ENCODE measurements around the gene NFE2L1. TPM values are rescaled to one million over a fixed set of nuclear protein-coding genes. Genes with fewer than 3 reads are reported as not detected.
"Not testable (repeated sequence)": the region's sequence is repeated elsewhere in the genome, so short reads cannot be mapped to it uniquely, and the experiment has no call there.

Gene NFE2L1
- total RNA-seq, 1 donor, result 165 TPM

DNA sequence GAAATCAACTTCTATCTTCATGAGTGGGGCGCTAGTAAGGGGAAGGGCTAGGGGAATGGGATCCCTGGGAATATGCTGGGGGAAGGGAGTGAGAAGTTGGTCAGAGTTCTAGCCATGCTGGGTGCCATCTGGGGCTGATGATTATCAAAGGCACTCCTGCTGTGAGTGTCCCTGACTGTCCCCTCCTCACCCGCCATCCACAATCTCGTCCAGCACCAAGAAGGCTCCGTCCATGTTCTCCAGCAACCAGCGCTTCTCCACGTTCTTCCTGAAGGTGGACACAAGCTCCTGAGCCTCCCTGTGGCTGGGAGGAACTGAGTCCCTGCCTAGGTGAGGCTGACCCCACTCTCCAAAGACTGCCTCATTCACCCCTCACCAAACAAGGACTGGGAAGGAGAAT lies 16.2 kb upstream of the NFE2L1 start:
- no peaks in the 10 kb centered on the region for H3K27me3 ChIP-seq (ENCODE audit: insufficient read depth, low read length)
- peaks cover 17% of the 10 kb centered on the region for H3K4me1 ChIP-seq (ENCODE audit: insufficient read depth, low read length)
- TF ChIP-seq CTCF (IDR thresholded peaks at IDR 0.05; ENCODE audit: extremely low read depth, low read depth, low read length), result no peak
- H3K27ac ChIP-seq (ENCODE audit: low read depth, low read length), result no peak overlapping the region
- no peaks in the 10 kb centered on the region for H3K9me3 ChIP-seq (ENCODE audit: low read depth, low read length)
- peaks cover 8% of the 10 kb centered on the region for H3K79me2 ChIP-seq (ENCODE audit: insufficient read depth, low read length)
- no peak overlapping the region for H3K4me2 ChIP-seq (ENCODE audit: insufficient read depth, low read length)
- H3K4me3 ChIP-seq (ENCODE audit: insufficient read depth, low read length), result no peak overlapping the region
- DNase-seq (ENCODE audit: insufficient read length, low spot score, missing footprints), result no peak
- H4K20me1 ChIP-seq (ENCODE audit: insufficient read depth, low read length), result peaks cover 5% of the 10 kb centered on the region
- H3K36me3 ChIP-seq (ENCODE audit: insufficient read depth, low read length), result peaks cover 16% of the 10 kb centered on the region
- H2AFZ ChIP-seq (ENCODE audit: low read length), result no peak overlapping the region

GRCh38 chr17:48034734-48035133 lies 13.4 kb upstream of the NFE2L1 start:
- H3K9me3 ChIP-seq (ENCODE audit: low read depth, low read length); H3K4me2 ChIP-seq (ENCODE audit: insufficient read depth, low read length); H3K27me3 ChIP-seq (ENCODE audit: insufficient read depth, low read length); H2AFZ ChIP-seq (ENCODE audit: low read length); H3K4me3 ChIP-seq (ENCODE audit: insufficient read depth, low read length); DNase-seq (ENCODE audit: insufficient read length, low spot score, missing footprints); H3K27ac ChIP-seq (ENCODE audit: low read depth, low read length); H4K20me1 ChIP-seq (ENCODE audit: insufficient read depth, low read length): not testable (repeated sequence)
- peaks cover 21% of the 10 kb centered on the region for H3K4me1 ChIP-seq (ENCODE audit: insufficient read depth, low read length)
- H3K36me3 ChIP-seq (ENCODE audit: insufficient read depth, low read length), result peaks cover 16% of the 10 kb centered on the region
- peaks cover 20% of the 10 kb centered on the region for H3K79me2 ChIP-seq (ENCODE audit: insufficient read depth, low read length)

GRCh38 chr17:48036693-48037035 lies 11.5 kb upstream of the NFE2L1 start:
- peaks cover 13% of the 10 kb centered on the region for H3K4me1 ChIP-seq (ENCODE audit: insufficient read depth, low read length)
- H3K27ac ChIP-seq (ENCODE audit: low read depth, low read length), result peak overlapping the region; percentile 77
- H3K4me3 ChIP-seq (ENCODE audit: insufficient read depth, low read length), result peak overlapping the region; percentile 92
- H4K20me1 ChIP-seq (ENCODE audit: insufficient read depth, low read length), result peaks cover 5% of the 10 kb centered on the region
- peaks cover 20% of the 10 kb centered on the region for H3K79me2 ChIP-seq (ENCODE audit: insufficient read depth, low read length)
- no peaks in the 10 kb centered on the region for H3K27me3 ChIP-seq (ENCODE audit: insufficient read depth, low read length)
- no peaks in the 10 kb centered on the region for H3K9me3 ChIP-seq (ENCODE audit: low read depth, low read length)
- H3K36me3 ChIP-seq (ENCODE audit: insufficient read depth, low read length), result peaks cover 16% of the 10 kb centered on the region
- peak overlapping the region; percentile 82 for H2AFZ ChIP-seq (ENCODE audit: low read length)
- peak overlapping the region; percentile 90 for H3K4me2 ChIP-seq (ENCODE audit: insufficient read depth, low read length)
- TF ChIP-seq CTCF (IDR thresholded peaks at IDR 0.05; ENCODE audit: extremely low read depth, low read depth, low read length), result no peak
- no peak for DNase-seq (ENCODE audit: insufficient read length, low spot score, missing footprints)

DNA sequence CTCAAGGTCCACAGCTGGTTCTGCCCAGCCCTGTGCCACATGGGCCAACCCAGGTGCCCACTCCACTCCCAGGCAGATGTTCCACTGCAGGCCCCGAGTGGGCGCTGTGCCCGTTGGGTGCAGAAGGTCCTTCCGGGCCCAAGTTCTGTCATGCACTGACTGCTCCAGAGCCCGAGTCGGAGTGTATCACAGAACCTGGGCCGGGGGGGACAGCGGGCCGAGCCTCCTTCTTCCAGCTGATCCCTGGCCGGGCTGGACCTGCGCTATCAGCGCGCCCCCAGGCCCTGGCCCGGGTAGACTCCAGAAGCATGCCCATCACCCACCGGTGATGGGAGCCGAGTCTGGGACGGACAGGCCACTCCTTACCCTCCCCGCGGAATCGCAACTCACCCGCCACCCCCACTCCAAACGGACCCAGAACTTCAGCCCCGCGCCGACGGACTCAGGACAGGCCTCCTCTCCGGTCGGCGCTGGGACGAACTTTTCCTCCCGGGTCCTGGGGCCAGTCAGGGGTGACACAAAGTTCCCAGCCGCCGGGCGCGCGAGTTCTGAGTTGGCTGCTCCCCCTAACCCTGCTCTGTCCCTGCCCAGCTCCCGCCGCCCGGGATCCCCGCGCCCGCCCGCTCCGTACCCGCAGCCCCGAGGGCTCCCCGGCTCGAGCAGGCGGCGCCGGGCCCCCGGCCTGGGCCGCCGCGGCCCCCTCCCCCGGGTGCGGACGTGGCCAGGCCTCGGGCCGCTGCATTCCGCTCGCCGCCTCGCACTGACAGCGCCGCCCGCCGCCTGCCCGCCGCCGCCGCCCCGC lies 10.9 kb upstream of the NFE2L1 start, which contains the start of gene COPZ2:
Gene COPZ2, minus strand, starts transcription at position 762 of the 802 bp plus-strand sequence. Its CDS starts 20 bp downstream, at position 742.
- peak; percentile 93 for DNase-seq (ENCODE audit: insufficient read length, low spot score, missing footprints)
- TF ChIP-seq CTCF (IDR thresholded peaks at IDR 0.05; ENCODE audit: extremely low read depth, low read depth, low read length), result peak; percentile 64
- peaks cover 20% of the 10 kb centered on the region for H3K79me2 ChIP-seq (ENCODE audit: insufficient read depth, low read length)
- peak within 1 kb of the TSS; percentile 90 for H3K4me2 ChIP-seq (ENCODE audit: insufficient read depth, low read length)
- H3K27ac ChIP-seq (ENCODE audit: low read depth, low read length), result peak within 1 kb of the TSS; percentile 77
- peaks cover 5% of the 10 kb centered on the region for H4K20me1 ChIP-seq (ENCODE audit: insufficient read depth, low read length)
- H3K4me1 ChIP-seq (ENCODE audit: insufficient read depth, low read length), result peaks cover 13% of the 10 kb centered on the region
- H3K36me3 ChIP-seq (ENCODE audit: insufficient read depth, low read length), result peaks cover 12% of the 10 kb centered on the region
- H3K27me3 ChIP-seq (ENCODE audit: insufficient read depth, low read length), result no peaks in the 10 kb centered on the region
- no peaks in the 10 kb centered on the region for H3K9me3 ChIP-seq (ENCODE audit: low read depth, low read length)
- peak within 1 kb of the TSS; percentile 92 for H3K4me3 ChIP-seq (ENCODE audit: insufficient read depth, low read length)
- peak within 1 kb of the TSS; percentile 96 for H2AFZ ChIP-seq (ENCODE audit: low read length)
